GM12865 (cell line): ENCODE results near the gene TDRKH.

ENCODE experiments used
- DNase-seq: peaks from one replicate; pipeline ENCODE4 v3.0.0; 2010; ENCODE audit warnings: low read depth
- H3K4me3 ChIP-seq: 2 replicates; pipeline ENCODE4 v1.5.1; 2011; ENCODE audit warnings: mild to moderate bottlenecking, low read depth, low read length, control low read depth
- CTCF ChIP-seq: IDR thresholded peaks from 2 replicates; pipeline ENCODE4 v1.5.1; 2011; ENCODE audit warnings: low read length, control low read depth, low read depth, inconsistent platforms; ENCODE audit not compliant: insufficient read depth; ENCODE audit errors: missing control alignments

Gene TDRKH

GRCh38 chr1:151807131-151807530 lies 16.8 kb upstream of the TDRKH start:
- DNase-seq = no peak
- no peak for TF ChIP-seq CTCF
- no peak overlapping the region for H3K4me3 ChIP-seq

GRCh38 chr1:151806170-151806569 lies 15.9 kb upstream of the TDRKH start:
- TF ChIP-seq CTCF = no peak
- no peak overlapping the region for H3K4me3 ChIP-seq
- DNase-seq = no peak

GRCh38 chr1:151805066-151805820 lies 14.9 kb upstream of the TDRKH start, which contains the start of gene LINGO4:
LINGO4 (minus strand) TSS chr1:151805419; CDS start chr1:151802704, 2,715 bp downstream.
- DNase-seq = no peak
- no peak within 1 kb of the TSS for H3K4me3 ChIP-seq
- TF ChIP-seq CTCF = no peak

GRCh38 chr1:151803915-151804314 lies 13.6 kb upstream of the TDRKH start:
- no peak for TF ChIP-seq CTCF
- no peak overlapping the region for H3K4me3 ChIP-seq
- DNase-seq = no peak

GRCh38 chr1:151803164-151803563 lies 12.9 kb upstream of the TDRKH start:
- no peak for DNase-seq
- no peak overlapping the region for H3K4me3 ChIP-seq
- no peak for TF ChIP-seq CTCF

- TF ChIP-seq CTCF = no peak
- H3K4me3 ChIP-seq = no peak overlapping the region
- DNase-seq = no peak
Measured at GRCh38 chr1:151802372-151802771, 12.1 kb upstream of the TDRKH start.

- no peak for TF ChIP-seq CTCF
- no peak for DNase-seq
- no peak overlapping the region for H3K4me3 ChIP-seq
Measured at GRCh38 chr1:151801846-151802245, 11.5 kb upstream of the TDRKH start.
